PC-3 (cell line): ENCODE results near the gene DNPH1. TPM values are rescaled to one million over a fixed set of nuclear protein-coding genes. Genes with fewer than 3 reads are reported as not detected.

Experiments used
- ATAC-seq: fragments of 200-7000 bp; cut with Tn5 transposase; 2 replicates; pipeline ENCODE4 v1.9.1; 2020; ENCODE audit warnings: mild to moderate bottlenecking, moderate library complexity
- BruUV-seq: library from RNA; stranded (reverse); fragments of 400-500 nt; replicated peaks from 2 replicates; lab custom pipeline; 2021; lab: Mats Ljungman, UMichigan
- CTCF ChIA-PET: fragments of 300-600 bp; sonication (Branson Sonifier 250); formaldehyde crosslinking; loops from one replicate; lab custom pipeline; 2022; ENCODE audit warnings: antibody characterized with exemption; lab: Charles Lee
- POLR2A ChIA-PET: fragments of 300-600 bp; sonication (Branson Sonifier 250); formaldehyde crosslinking; loops from one replicate; lab custom pipeline; 2022; ENCODE audit warnings: antibody characterized with exemption; ENCODE audit not compliant: unreplicated experiment; lab: Charles Lee
- DNase-seq: peaks from one replicate; pipeline ENCODE4 v3.0.0-alpha.2; 2015
- H2AFZ ChIP-seq: fragments of 300-600 bp; sonication (generic); 2 replicates; pipeline ENCODE4 v1.6.0; 2016; ENCODE audit warnings: antibody characterized with exemption, low read length
- H3F3A ChIP-seq: fragments of 300-600 bp; sonication (generic); one replicate; pipeline ENCODE4 v1.6.0; 2017; ENCODE audit warnings: antibody characterized with exemption, low read length, control low read depth, mild to moderate bottlenecking; ENCODE audit not compliant: unreplicated experiment
- H3K27ac ChIP-seq: fragments of 300-600 bp; sonication (generic); 2 replicates; pipeline ENCODE4 v1.5.1; 2016; ENCODE audit warnings: mild to moderate bottlenecking, low read length
- H3K27me3 ChIP-seq: fragments of 300-600 bp; sonication (generic); 2 replicates; pipeline ENCODE4 v1.6.1; 2016; ENCODE audit warnings: low read length, mixed read lengths
- H3K36me3 ChIP-seq: fragments of 300-600 bp; sonication (generic); 2 replicates; pipeline ENCODE4 v1.6.1; 2016; ENCODE audit warnings: low read depth, mixed run types, low read length, mixed read lengths
- H3K4me1 ChIP-seq: fragments of 300-600 bp; sonication (generic); 2 replicates; pipeline ENCODE4 v1.5.1; 2016; ENCODE audit warnings: low read length; ENCODE audit not compliant: insufficient read depth
- H3K4me2 ChIP-seq: fragments of 300-600 bp; sonication (generic); 2 replicates; pipeline ENCODE4 v1.6.0; 2016; ENCODE audit warnings: low read length
- H3K4me3 ChIP-seq: fragments of 300-600 bp; sonication (generic); 2 replicates; pipeline ENCODE4 v1.5.1; 2016; ENCODE audit warnings: mild to moderate bottlenecking, low read length, mixed read lengths
- H3K79me2 ChIP-seq: fragments of 300-600 bp; sonication (generic); 2 replicates; pipeline ENCODE4 v1.6.1; 2017; ENCODE audit warnings: low read length, mixed read lengths
- H3K9ac ChIP-seq: fragments of 300-600 bp; sonication (generic); 2 replicates; pipeline ENCODE4 v1.6.0; 2016; ENCODE audit warnings: mild to moderate bottlenecking, low read length
- H3K9me2 ChIP-seq: fragments of 300-600 bp; sonication (generic); replicated peaks from 2 replicates; pipeline ENCODE4 v1.6.1; 2016; ENCODE audit warnings: mixed run types, low read length, mixed read lengths
- H3K9me3 ChIP-seq: fragments of 300-600 bp; sonication (generic); 2 replicates; pipeline ENCODE4 v1.6.1; 2016; ENCODE audit warnings: low read length, mixed read lengths
- H4K20me1 ChIP-seq: fragments of 300-600 bp; sonication (generic); 2 replicates; pipeline ENCODE4 v1.6.1; 2016; ENCODE audit warnings: low read length, mixed read lengths
- CTCF ChIP-seq: fragments of 300-600 bp; sonication (generic); conservative IDR thresholded peaks from 2 replicates; pipeline ENCODE4 v1.5.1; 2017; ENCODE audit warnings: antibody characterized with exemption, low read depth, mild to moderate bottlenecking, low read length
- EZH2 ChIP-seq: fragments of 300-600 bp; sonication (generic); IDR thresholded peaks from one replicate; pipeline ENCODE4 v1.6.1; 2017; ENCODE audit warnings: antibody characterized with exemption, mild to moderate bottlenecking, low read length; ENCODE audit not compliant: unreplicated experiment
- EZH2phosphoT487 ChIP-seq: fragments of 300-600 bp; sonication (generic); IDR thresholded peaks from 2 replicates; pipeline ENCODE4 v1.6.1; 2018; ENCODE audit warnings: mild to moderate bottlenecking, antibody characterized with exemption, low read length, borderline replicate concordance
- intact Hi-C: fragments of 100-400 bp; cut with micrococcal nuclease; formaldehyde crosslinking; loops from 2 replicates; pipeline ENCODE4 v1.9.0; 2023
- total RNA-seq: library from RNA; depleted of rRNA; stranded (reverse); fragments of >200 nt; gene quantifications from 2 replicates; pipeline ENCODE4 v1.2.3, GENCODE V29; 2014

The DNPH1 gene
- total RNA-seq, 1 experiment from 2014 or later = 128 TPM

DNA sequence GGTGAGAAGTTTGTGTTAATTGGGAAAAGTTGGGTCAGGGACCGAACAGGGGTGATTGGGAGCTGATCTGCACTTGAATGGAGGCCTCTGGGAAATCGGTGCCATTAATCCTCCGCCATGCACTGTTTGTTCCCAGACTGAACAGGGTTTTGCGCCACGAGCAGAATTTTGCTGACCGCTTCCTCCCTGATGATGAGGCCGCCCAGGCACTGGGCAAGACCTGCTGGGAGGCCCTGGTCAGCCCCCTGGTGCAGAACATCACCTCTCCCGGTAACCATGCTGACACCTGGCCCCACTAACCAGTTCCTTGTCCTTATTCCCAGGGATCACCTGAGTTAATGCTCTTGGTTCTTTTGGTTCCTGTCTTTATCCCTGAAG lies 25.6 kb downstream of the DNPH1 start:
- no peaks in the 10 kb centered on the region for H3K9me3 ChIP-seq
- no peak overlapping the region for H3K9ac ChIP-seq
- H4K20me1 ChIP-seq = no peaks in the 10 kb centered on the region
- DNase-seq = no peak
- ChIA-PET POLR2A (no interaction called here), CTCF (no interaction called here)
- H3K4me2 ChIP-seq = no peak overlapping the region
- no peak for ATAC-seq
- H2AFZ ChIP-seq = no peak overlapping the region
- no peaks in the 10 kb centered on the region for H3K36me3 ChIP-seq
- H3K79me2 ChIP-seq = no peaks in the 10 kb centered on the region
- H3K27ac ChIP-seq = no peak overlapping the region
- intact Hi-C loops = no loop called here
- H3K9me2 ChIP-seq = no peaks in the 10 kb centered on the region
- no peak for TF ChIP-seq EZH2
- TF ChIP-seq EZH2phosphoT487 = no peak
- TF ChIP-seq CTCF = no peak
- H3K4me1 ChIP-seq = no peaks in the 10 kb centered on the region
- H3K27me3 ChIP-seq = no peaks in the 10 kb centered on the region
- no peak overlapping the region for H3K4me3 ChIP-seq
- H3F3A ChIP-seq = no peaks in the 10 kb centered on the region
- BruUV-seq = no TSS peak

- Histone ChIP-seq H3K36me3 (peaks cover 3% of the 10 kb centered on the region; the same call in 1 of the 2 replicates), H3K4me2 (no peak overlapping the region), H3F3A (no peaks in the 10 kb centered on the region), H3K79me2 (no peaks in the 10 kb centered on the region), H3K4me3 (no peak overlapping the region), H2AFZ (no peak overlapping the region), H3K9me3 (no peaks in the 10 kb centered on the region), H3K9me2 (no peaks in the 10 kb centered on the region), H3K27me3 (no peaks in the 10 kb centered on the region), H3K9ac (no peak overlapping the region), H3K27ac (no peak overlapping the region), H3K4me1 (no peaks in the 10 kb centered on the region), H4K20me1 (no peaks in the 10 kb centered on the region)
- ATAC-seq = no peak; the same call in 1 of the 2 replicates
- TF ChIP-seq EZH2phosphoT487 (no peak), CTCF (no peak), EZH2 (no peak)
- CTCF ChIA-PET = no interaction called here
- no peak for DNase-seq
- POLR2A ChIA-PET = no interaction called here
- no TSS peak for BruUV-seq
- intact Hi-C loops = no loop called here
Observed at GRCh38 chr6:43203029-43203717, 26.1 kb downstream of the DNPH1 start.

- DNase-seq (no peak), ATAC-seq (no peak)
- POLR2A ChIA-PET = no interaction called here
- no peaks in the 10 kb centered on the region for H3K4me1 ChIP-seq
- intact Hi-C loops = no loop called here
- CTCF ChIA-PET = no interaction called here
- peaks cover 3% of the 10 kb centered on the region for H3K36me3 ChIP-seq
- H3K27me3 ChIP-seq = no peaks in the 10 kb centered on the region
- H3K79me2 ChIP-seq = no peaks in the 10 kb centered on the region
- H2AFZ ChIP-seq = no peak overlapping the region
- H3K27ac ChIP-seq = no peak overlapping the region
- H3K9ac ChIP-seq = no peak overlapping the region
- no peaks in the 10 kb centered on the region for H3K9me3 ChIP-seq
- BruUV-seq = no TSS peak
- no peak overlapping the region for H3K4me2 ChIP-seq
- H4K20me1 ChIP-seq = no peaks in the 10 kb centered on the region
- no peaks in the 10 kb centered on the region for H3K9me2 ChIP-seq
- TF ChIP-seq EZH2phosphoT487 (no peak), CTCF (no peak), EZH2 (no peak)
- H3F3A ChIP-seq = no peaks in the 10 kb centered on the region
- H3K4me3 ChIP-seq = no peak overlapping the region
Observed at GRCh38 chr6:43202451-43202850, 26.8 kb downstream of the DNPH1 start.
